H9 (cell line): ENCODE results near the gene FBN2. TPM values are rescaled to one million over a fixed set of nuclear protein-coding genes. Genes with fewer than 3 reads are reported as not detected.

Source experiments
- DNase-seq: peaks from one replicate; pipeline ENCODE4 v3.0.0-alpha.2; 2017
- H2AFZ ChIP-seq: one replicate; pipeline ENCODE4 v1.6.1; 2013; ENCODE audit warnings: mild to moderate bottlenecking, low read length, control low read depth, moderate library complexity
- H2AK5ac ChIP-seq: 2 replicates; pipeline ENCODE4 v1.6.1; 2013; ENCODE audit warnings: low read length, control low read depth, mixed read lengths; ENCODE audit not compliant: insufficient read length
- H2BK120ac ChIP-seq: one replicate; pipeline ENCODE4 v1.6.1; 2013; ENCODE audit warnings: low read depth, mild to moderate bottlenecking, low read length, control low read depth, inconsistent platforms; ENCODE audit not compliant: poor library complexity, severe bottlenecking
- H2BK12ac ChIP-seq: 2 replicates; pipeline ENCODE4 v1.6.1; 2013; ENCODE audit warnings: low read length, control low read depth, mixed read lengths, low read depth; ENCODE audit not compliant: insufficient read length
- H2BK15ac ChIP-seq: 2 replicates; pipeline ENCODE4 v1.6.1; 2013; ENCODE audit warnings: low read depth, low read length, control low read depth
- H2BK20ac ChIP-seq: one replicate; pipeline ENCODE4 v1.6.1; 2013; ENCODE audit warnings: low read depth, mild to moderate bottlenecking, low read length, control low read depth, inconsistent platforms; ENCODE audit not compliant: poor library complexity, severe bottlenecking
- H2BK5ac ChIP-seq: 2 replicates; pipeline ENCODE4 v1.6.1; 2013; ENCODE audit warnings: low read length, control low read depth, mixed read lengths; ENCODE audit not compliant: insufficient read length
- H3K14ac ChIP-seq: 2 replicates; pipeline ENCODE4 v1.6.1; 2013; ENCODE audit warnings: low read length, control low read depth; ENCODE audit not compliant: insufficient read depth
- H3K18ac ChIP-seq: 2 replicates; pipeline ENCODE4 v1.6.1; 2013; ENCODE audit warnings: low read depth, mild to moderate bottlenecking, mixed read lengths, low read length, control low read depth; ENCODE audit not compliant: insufficient read length
- H3K23ac ChIP-seq: 2 replicates; pipeline ENCODE4 v1.6.1; 2013; ENCODE audit warnings: low read length, control low read depth, mixed read lengths, low read depth; ENCODE audit not compliant: insufficient read length
- H3K23me2 ChIP-seq: 2 replicates; pipeline ENCODE4 v1.6.1; 2013; ENCODE audit warnings: low read depth, mild to moderate bottlenecking, mixed read lengths, low read length, control low read depth; ENCODE audit not compliant: insufficient read length, poor library complexity, severe bottlenecking
- H3K27ac ChIP-seq: 2 replicates; pipeline ENCODE4 v1.5.1; 2013; ENCODE audit warnings: low read length, control low read depth, mixed read lengths, low read depth; ENCODE audit not compliant: insufficient read length
- H3K27me3 ChIP-seq: 2 replicates; pipeline ENCODE4 v1.6.1; 2013; ENCODE audit warnings: low read length, control low read depth, inconsistent platforms; ENCODE audit not compliant: insufficient read depth
- H3K4ac ChIP-seq: 2 replicates; pipeline ENCODE4 v1.6.1; 2013; ENCODE audit warnings: low read depth, mild to moderate bottlenecking, control low read depth, inconsistent platforms, low read length, moderate library complexity
- H3K4me1 ChIP-seq: 2 replicates; pipeline ENCODE4 v1.6.1; 2013; ENCODE audit warnings: low read length, control low read depth, inconsistent platforms; ENCODE audit not compliant: insufficient read depth
- H3K4me2 ChIP-seq: 2 replicates; pipeline ENCODE4 v1.6.1; 2013; ENCODE audit warnings: low read length, control low read depth, mixed read lengths; ENCODE audit not compliant: insufficient read length, insufficient read depth
- H3K56ac ChIP-seq: 2 replicates; pipeline ENCODE4 v1.6.1; 2013; ENCODE audit warnings: low read depth, mild to moderate bottlenecking, mixed read lengths, low read length, control low read depth; ENCODE audit not compliant: insufficient read length
- H3K79me1 ChIP-seq: 2 replicates; pipeline ENCODE4 v1.6.1; 2013; ENCODE audit warnings: low read depth, mild to moderate bottlenecking, moderate library complexity, low read length, control low read depth, inconsistent platforms; ENCODE audit not compliant: insufficient read depth, poor library complexity, severe bottlenecking
- H3K79me2 ChIP-seq: 2 replicates; pipeline ENCODE4 v1.6.1; 2013; ENCODE audit warnings: low read length, control low read depth, inconsistent platforms; ENCODE audit not compliant: insufficient read depth
- H3K9ac ChIP-seq: 2 replicates; pipeline ENCODE4 v1.6.1; 2013; ENCODE audit warnings: low read length, control low read depth, mixed read lengths; ENCODE audit not compliant: insufficient read length; ENCODE audit errors: extremely low read depth
- H3K9me3 ChIP-seq: one replicate; pipeline ENCODE4 v1.6.1; 2013; ENCODE audit warnings: low read depth, low read length, inconsistent platforms; ENCODE audit not compliant: control insufficient read depth
- H3T11ph ChIP-seq: one replicate; pipeline ENCODE4 v1.6.1; 2013; ENCODE audit warnings: mild to moderate bottlenecking, low read length, control low read depth, inconsistent platforms
- H4K20me1 ChIP-seq: one replicate; pipeline ENCODE4 v1.6.1; 2013; ENCODE audit not compliant: control insufficient read depth, insufficient read length, insufficient read depth
- H4K5ac ChIP-seq: 2 replicates; pipeline ENCODE4 v1.6.1; 2013; ENCODE audit warnings: low read depth, mild to moderate bottlenecking, mixed read lengths, low read length, control low read depth; ENCODE audit not compliant: insufficient read length
- H4K8ac ChIP-seq: replicated peaks from 2 replicates; pipeline ENCODE4 v1.6.1; 2013; ENCODE audit warnings: low read length, control low read depth, mixed read lengths, low read depth; ENCODE audit not compliant: insufficient read length
- H4K91ac ChIP-seq: 2 replicates; pipeline ENCODE4 v1.6.1; 2013; ENCODE audit warnings: low read depth, mild to moderate bottlenecking, moderate library complexity, mixed read lengths, low read length, control low read depth; ENCODE audit not compliant: insufficient read length
- H3K27ac Mint-ChIP-seq, 3 experiments: 2 replicates in 2 of 3; 3 replicates in 1 of 3; pipeline ENCODE4 v1.8.0; 2020 to 2021; ENCODE audit warnings: mixed read lengths in 3 of 3, mild to moderate bottlenecking in 1 of 3, moderate library complexity in 1 of 3
- H3K27me3 Mint-ChIP-seq: 2 replicates; pipeline ENCODE4 v1.8.0; 2021; ENCODE audit warnings: low read depth, mild to moderate bottlenecking, moderate library complexity, mixed read lengths
- H3K36me3 Mint-ChIP-seq, 3 experiments: 2 replicates in 2 of 3; 3 replicates in 1 of 3; pipeline ENCODE4 v1.8.0; 2020 to 2021; ENCODE audit warnings: low read depth in 3 of 3, mixed read lengths in 3 of 3; ENCODE audit not compliant: insufficient read depth in 1 of 3
- H3K4me1 Mint-ChIP-seq, 2 experiments: 2 replicates each; pipeline ENCODE4 v1.8.0; 2020; ENCODE audit warnings: mixed read lengths in 2 of 2
- H3K4me3 Mint-ChIP-seq, 2 experiments: 2 replicates in 1 of 2; 3 replicates in 1 of 2; pipeline ENCODE4 v1.8.0; 2020 to 2021; ENCODE audit warnings: mild to moderate bottlenecking in 2 of 2, mixed read lengths in 2 of 2, moderate library complexity in 1 of 2
- H3K9me3 Mint-ChIP-seq, 2 experiments: 2 replicates in 1 of 2; 3 replicates in 1 of 2; pipeline ENCODE4 v1.8.0; 2020; ENCODE audit warnings: mild to moderate bottlenecking in 2 of 2, mixed read lengths in 2 of 2, moderate library complexity in 1 of 2
- CTCF ChIP-seq: fragments of 200-600 bp; sonication (generic); conservative IDR thresholded peaks from 3 replicates; pipeline ENCODE4 v1.8.0; 2021; ENCODE audit warnings: antibody characterized with exemption, mild to moderate bottlenecking
- WGBS: extraction: QIAGEN DNeasy Blood & Tissue Kit; methylation state at CpG from one replicate; pipeline ENCODE4 v1.1.7; 2013; ENCODE audit warnings: missing lambda C conversion rate, low lambda C conversion rate, mixed read lengths; ENCODE audit not compliant: insufficient read length; ENCODE audit errors: extremely low coverage; 5-methylcytosine and 5-hydroxymethylcytosine counted together
- total RNA-seq: library from RNA; stranded (reverse); gene quantifications from 2 replicates; pipeline ENCODE4 v1.2.1, GENCODE V29; 2021

Gene FBN2
- total RNA-seq, 1 experiment from 2014 or later, result 8.3 TPM

GRCh38 chr5:128478386-128479368, 59.4 kb downstream of the FBN2 start:
- Histone ChIP-seq H3K4me1 (no peaks in the 10 kb centered on the region), H2BK120ac (no peak overlapping the region), H2BK20ac (no peak overlapping the region), H3K4ac (no peak overlapping the region), H4K91ac (no peak overlapping the region), H4K5ac (no peak overlapping the region), H2AK5ac (no peak overlapping the region), H2AFZ (no peak overlapping the region), H4K8ac (no peak overlapping the region), H3K27me3 (no peaks in the 10 kb centered on the region), H4K20me1 (no peaks in the 10 kb centered on the region), H3K56ac (no peak overlapping the region), H3K4me2 (no peak overlapping the region), H2BK15ac (no peak overlapping the region), H3K14ac (no peak overlapping the region), H3K9me3 (no peaks in the 10 kb centered on the region), H3K18ac (no peak overlapping the region), H3K23ac (no peak overlapping the region), H3K79me1 (no peaks in the 10 kb centered on the region), H3K9ac (no peak overlapping the region), H2BK12ac (no peak overlapping the region), H3T11ph (no peak overlapping the region), H3K27ac (no peak overlapping the region), H3K23me2 (no peaks in the 10 kb centered on the region), H3K79me2 (no peaks in the 10 kb centered on the region), H2BK5ac (no peak overlapping the region)
- DNase-seq, result no peak
- Mint-ChIP-seq H3K4me3 (no peak overlapping the region), H3K27me3 (no peaks in the 10 kb centered on the region), H3K36me3 (no peaks in the 10 kb centered on the region; a peak in 1 of 7 replicates), H3K4me1 (no peaks in the 10 kb centered on the region), H3K27ac (no peak overlapping the region), H3K9me3 (no peaks in the 10 kb centered on the region)
- no CpG with 5 or more reads among the region's 6 CpGs for WGBS
- no peak for TF ChIP-seq CTCF
